Measurements from ENCODE around the gene TNFRSF18.

- no peak for TF ChIP-seq CTCF (IDR thresholded peaks at IDR 0.05)
- no peak for TF ChIP-seq POLR2A (IDR thresholded peaks at IDR 0.05)
These were observed 43.5 kb downstream of the TNFRSF18 start for GRCh38 chr1:1162597-1163537.

Data from testis (tissue), 2 donors.